ENCODE data around the gene TGFBR3.

- TF ChIP-seq CTCF (IDR thresholded peaks at IDR 0.05; ENCODE audit: borderline replicate concordance, extremely low read depth, low read length, poor library complexity, severe bottlenecking) (no peak), EZH2 (IDR thresholded peaks at IDR 0.05; ENCODE audit: borderline replicate concordance, low read depth, low read length, severe bottlenecking) (no peak)
Measured at GRCh38 chr1:91751275-91751674, 134.7 kb downstream of the TGFBR3 start.

Measured in DND-41 (cell line).